ENCODE results near the gene MAP1A. TPM values are rescaled to one million over a fixed set of nuclear protein-coding genes. Genes with fewer than 3 reads are reported as not detected.
"Not testable (repeated sequence)": the region's sequence is repeated elsewhere in the genome, so short reads cannot be mapped to it uniquely, and the experiment has no call there.

Gene MAP1A
- total RNA-seq, 1 donor from 2014 or later, result 4.0 TPM

DNA sequence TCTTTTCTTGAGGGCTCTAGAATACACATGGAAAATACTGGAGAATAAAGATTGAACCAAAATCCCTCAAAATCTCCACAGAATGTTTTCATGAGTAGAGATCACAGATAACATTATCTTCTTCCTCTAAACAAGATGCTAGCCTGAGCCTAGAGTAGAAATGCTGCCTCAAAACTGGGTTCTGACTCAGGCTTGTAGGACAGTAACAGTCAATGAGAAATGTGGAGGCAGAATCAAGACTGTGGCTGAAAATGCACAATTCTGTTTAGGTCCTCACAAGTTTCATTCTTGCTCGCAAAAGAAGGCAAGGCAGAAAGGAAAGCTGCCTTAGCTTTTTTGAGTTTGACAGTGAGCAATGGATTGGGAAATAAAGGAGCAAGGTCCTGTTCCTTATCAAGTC, 57.2 kb downstream of the MAP1A start:
- H3K27ac Mint-ChIP-seq; H4K20me1 ChIP-seq (ENCODE audit: low read depth); H3F3A ChIP-seq (ENCODE audit: low read depth); H3K36me3 ChIP-seq; H3K27ac ChIP-seq; DNase-seq (ENCODE audit: low spot score); H3K27me3 ChIP-seq; H3K9me3 ChIP-seq (ENCODE audit: low read depth); H3K4me1 Mint-ChIP-seq; H2AFZ ChIP-seq (replicated peaks); H3K27me3 Mint-ChIP-seq (ENCODE audit: insufficient read depth, low read depth); H3K4me3 ChIP-seq; H3K4me1 ChIP-seq; H3K4me3 Mint-ChIP-seq; H3K9me3 Mint-ChIP-seq; H3K79me2 ChIP-seq (ENCODE audit: low read depth); H3K9ac ChIP-seq; H3K4me2 ChIP-seq; H3K36me3 Mint-ChIP-seq: not testable (repeated sequence)

Other genes starting within 250 kb of the MAP1A start
- gene TGM7, start 215.4 kb upstream of the MAP1A start, total RNA-seq (ENCODE audit: low replicate concordance), result not detected in 2 replicates
- gene LCMT2, start 187.0 kb upstream of the MAP1A start, total RNA-seq (ENCODE audit: low replicate concordance), result 14.2 and 14.6 TPM in 2 replicates
- 27.1 and 44.6 TPM in 2 replicates for gene ZSCAN29, start 146.6 kb upstream of the MAP1A start, total RNA-seq (ENCODE audit: low replicate concordance)
- 14.1 and 15.6 TPM in 2 replicates for gene TUBGCP4, start 146.5 kb upstream of the MAP1A start, total RNA-seq (ENCODE audit: low replicate concordance)
- gene TP53BP1, start 24.5 kb upstream of the MAP1A start, total RNA-seq (ENCODE audit: low replicate concordance), result 66.5 and 73.5 TPM in 2 replicates
- gene PPIP5K1, start 72.6 kb downstream of the MAP1A start, total RNA-seq (ENCODE audit: low replicate concordance), result 17.0 and 35.6 TPM in 2 replicates
- 4.4 and 4.6 TPM in 2 replicates for gene CKMT1B, start 76.4 kb downstream of the MAP1A start, total RNA-seq (ENCODE audit: low replicate concordance)
- gene STRC, start 101.2 kb downstream of the MAP1A start, total RNA-seq (ENCODE audit: low replicate concordance), result 0.09 and 1.7 TPM in 2 replicates
- gene CATSPER2, start 131.2 kb downstream of the MAP1A start, total RNA-seq (ENCODE audit: low replicate concordance), result 1.1 and 1.5 TPM in 2 replicates
- 1.7 and 2.3 TPM in 2 replicates for gene CKMT1A, start 176.3 kb downstream of the MAP1A start, total RNA-seq (ENCODE audit: low replicate concordance)
- gene PDIA3, start 228.8 kb downstream of the MAP1A start, total RNA-seq (ENCODE audit: low replicate concordance), result 198 and 315 TPM in 2 replicates

Data from neural progenitor cell (in vitro differentiated cells).